ENCODE results near the gene C20orf141. TPM values are rescaled to one million over a fixed set of nuclear protein-coding genes. Genes with fewer than 3 reads are reported as not detected.

The C20orf141 gene
- total and polyA plus RNA-seq, 7 experiments from 2014 or later = not detected

DNA sequence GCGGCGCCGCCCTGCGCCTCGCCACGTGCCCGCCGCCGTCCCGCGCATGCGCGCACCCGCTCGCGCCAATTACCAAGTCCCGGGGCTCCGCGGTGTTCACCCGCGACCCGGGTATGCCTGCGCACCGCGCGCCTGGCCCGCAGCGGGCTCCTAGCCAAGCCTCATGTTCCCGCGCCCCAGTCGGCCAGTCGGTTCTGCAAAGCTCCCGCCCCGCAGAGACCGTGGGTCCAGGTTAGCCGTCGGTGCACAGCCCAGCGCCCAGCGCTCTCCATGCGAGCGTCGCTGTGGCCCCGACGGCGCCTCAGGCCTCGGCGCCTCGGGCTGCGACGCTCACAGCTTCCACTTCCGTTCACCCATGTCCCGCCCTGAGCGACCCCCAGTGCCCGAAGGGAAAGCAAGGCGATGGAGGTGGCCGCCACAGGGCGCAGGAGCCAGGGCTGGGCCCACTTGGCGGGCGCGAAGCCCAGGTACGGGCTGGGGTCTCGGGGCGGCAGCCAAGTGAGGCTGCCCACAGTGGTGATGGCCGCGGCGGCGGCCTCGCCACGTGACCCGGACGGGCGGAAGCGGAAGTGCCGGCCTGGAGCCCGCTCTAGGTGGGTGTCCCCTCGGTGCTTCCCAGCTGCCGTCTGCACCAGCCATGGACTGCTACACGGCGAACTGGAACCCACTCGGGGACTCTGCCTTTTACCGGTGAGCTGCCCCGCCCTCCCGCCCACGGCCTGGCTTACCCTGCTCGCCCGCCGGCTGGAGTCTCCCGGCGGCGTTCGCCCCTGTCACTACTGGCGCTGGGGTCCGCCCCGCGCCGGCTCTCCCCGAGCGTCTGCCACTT lies 25.6 kb downstream of the C20orf141 start, which contains the start of the genes PCED1A and VPS16:
PCED1A (minus strand) TSS at position 518 of the 829 bp plus-strand sequence. CDS start 743 bp downstream, outside the sequence.
VPS16 (plus strand) TSS at position 608 of the 829 bp plus-strand sequence; CDS start at position 638, 30 bp downstream.
- POLR2A ChIA-PET = interaction anchor here (0.6 to 2.5 kb wide), 15 partner anchors 10 to 370 kb away, joined by 3 to 15 read pairs (median 5); partner anchors contain the start of genes IDH3B, NOP56, PTPRA and SNRPB
- H3K36me3 Mint-ChIP-seq = peaks cover 0 to 19% (median 4%) of the 10 kb centered on the region in 5 donors
- H3K27me3 Mint-ChIP-seq = no peaks in the 10 kb centered on the region
- peak within 1 kb of the TSS; percentile 67 to 95 (median 92) for H3K27ac Mint-ChIP-seq
- peak within 1 kb of the TSS; percentile 77 for H3K27ac ChIP-seq (ENCODE audit: low read depth, low read length)
- H3K9me3 ChIP-seq (ENCODE audit: control insufficient read depth in 2 of 3, low read length in 3 of 3) = no peaks in the 10 kb centered on the region
- H3K27me3 ChIP-seq (ENCODE audit: control insufficient read depth in 2 of 2, insufficient read depth in 2 of 2, low read length in 2 of 2) = no peaks in the 10 kb centered on the region
- H3K36me3 ChIP-seq (ENCODE audit: control insufficient read depth in 2 of 3, insufficient read depth in 3 of 3, low read length in 3 of 3) = peaks cover 0 to 8% (median 0%) of the 10 kb centered on the region in 3 experiments
- CTCF ChIA-PET = interaction anchor here (1.0 to 1.1 kb wide), 3 partner anchors 14 to 127 kb away, joined by 3 to 4 read pairs (median 3); no protein-coding TSS in a partner anchor
- peak within 1 kb of the TSS; percentile 72 for H3K4me3 ChIP-seq (ENCODE audit: low read length)
- DNase-seq = peak; percentile 83 to 94 (median 90)
- intact Hi-C loops (cut with micrococcal nuclease) = loop anchor here (1.0 to 2.0 kb wide), 8 partner anchors 33 to 568 kb away; partner anchors contain the start of genes PTPRA (in 2 of the 2), CPXM1 (in 1 of the 2), EBF4 (in 1 of the 2) and NOP56 (in 1 of the 2)
- peaks cover 0 to 4% (median 0%) of the 10 kb centered on the region in 11 donors for H3K9me3 Mint-ChIP-seq
- H3K4me1 ChIP-seq (ENCODE audit: control insufficient read depth in 2 of 2, insufficient read depth in 2 of 2, low read length in 2 of 2) = peaks cover 15 to 21% of the 10 kb centered on the region in 2 donors
- peak within 1 kb of the TSS; percentile 83 to 93 (median 90) for H3K4me3 Mint-ChIP-seq
- peaks cover 18 to 48% (median 45%) of the 10 kb centered on the region in 7 donors for H3K4me1 Mint-ChIP-seq
- ATAC-seq = peak; percentile 97

DNA sequence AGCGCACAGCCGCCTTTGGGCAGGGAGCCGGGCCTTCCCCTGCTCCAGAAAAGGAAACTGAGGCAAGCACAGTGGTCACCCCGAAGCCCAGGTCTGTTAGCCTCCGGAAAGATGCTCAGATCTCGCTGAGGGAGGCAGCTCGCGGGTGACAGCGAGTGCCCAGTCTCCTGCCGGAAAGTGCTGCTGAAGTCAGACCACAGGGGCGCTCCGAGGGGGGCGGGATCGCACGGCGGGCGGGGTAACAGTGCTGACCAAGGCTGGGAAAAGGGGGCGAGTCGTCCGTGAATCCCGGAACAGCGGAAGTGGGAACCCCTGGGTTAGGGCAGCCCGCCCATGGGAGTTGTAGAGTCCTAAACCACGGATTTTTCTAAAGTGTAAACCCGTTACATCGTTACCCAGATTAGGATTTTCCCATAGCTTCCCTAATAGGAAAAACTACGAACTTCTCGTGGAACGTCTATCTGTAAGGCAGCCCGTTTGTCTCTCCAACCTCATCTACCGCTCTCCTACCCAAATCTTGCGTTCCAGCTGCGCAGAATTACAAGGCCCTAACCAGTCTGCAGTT lies 26.3 kb downstream of the C20orf141 start:
- Mint-ChIP-seq H3K4me3 (peak overlapping the region; percentile 82 to 93 (median 88)), H3K27ac (peak overlapping the region; percentile 58 to 92 (median 90)), H3K4me1 (peaks cover 21 to 52% (median 45%) of the 10 kb centered on the region in 7 donors), H3K27me3 (no peaks in the 10 kb centered on the region), H3K9me3 (peaks cover 0 to 4% (median 0%) of the 10 kb centered on the region in 11 donors), H3K36me3 (peaks cover 0 to 17% (median 4%) of the 10 kb centered on the region in 5 donors)
- Histone ChIP-seq H3K27ac (ENCODE audit: low read depth, low read length) (peak overlapping the region; percentile 77), H3K4me1 (ENCODE audit: control insufficient read depth in 2 of 2, insufficient read depth in 2 of 2, low read length in 2 of 2) (peaks cover 15 to 21% of the 10 kb centered on the region in 2 donors), H3K4me3 (ENCODE audit: low read length) (peak overlapping the region; percentile 72), H3K9me3 (ENCODE audit: control insufficient read depth in 2 of 3, low read length in 3 of 3) (no peaks in the 10 kb centered on the region), H3K36me3 (ENCODE audit: control insufficient read depth in 2 of 3, insufficient read depth in 3 of 3, low read length in 3 of 3) (peaks cover 0 to 8% (median 0%) of the 10 kb centered on the region in 3 experiments), H3K27me3 (ENCODE audit: control insufficient read depth in 2 of 2, insufficient read depth in 2 of 2, low read length in 2 of 2) (no peaks in the 10 kb centered on the region)
- CTCF ChIA-PET = interaction anchor here (1.0 kb wide), 2 partner anchors 13 to 127 kb away, joined by 3 read pairs; no protein-coding TSS in a partner anchor
- intact Hi-C loops (cut with micrococcal nuclease) = loop anchor here (1.0 to 2.0 kb wide), 8 partner anchors 32 to 568 kb away; partner anchors contain the start of genes PTPRA (in 2 of the 2), CPXM1 (in 1 of the 2), EBF4 (in 1 of the 2) and NOP56 (in 1 of the 2)
- peak in 2 of 9 donors; percentile 48 to 54 for DNase-seq
- POLR2A ChIA-PET = interaction anchor here (0.7 to 2.3 kb wide), 9 partner anchors 11 to 631 kb away, joined by 3 to 15 read pairs (median 4); partner anchors contain the start of genes PTPRA and SNRPB
- ATAC-seq = peak; percentile 23

DNA sequence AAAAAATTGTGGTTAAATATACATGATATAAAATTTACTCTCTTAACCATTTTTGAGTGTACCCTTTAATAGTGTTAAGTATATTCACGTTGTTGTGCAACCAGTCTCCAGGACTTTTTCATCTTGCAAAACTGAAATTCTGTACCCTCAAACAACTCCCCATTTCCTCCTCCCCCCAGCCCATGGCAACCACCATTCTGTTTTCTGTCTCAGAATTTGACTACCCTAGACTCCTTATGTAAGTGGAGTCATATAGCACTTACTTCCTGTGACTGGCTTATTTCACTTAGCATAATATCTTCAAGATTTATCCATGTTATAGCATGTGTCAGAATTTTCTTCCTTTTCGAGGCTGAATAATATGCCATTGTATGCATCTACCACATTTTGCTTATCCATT lies 30.8 kb downstream of the C20orf141 start:
- ATAC-seq (no peak), DNase-seq (peak in 1 of 9 donors; percentile 6)
- Histone ChIP-seq H3K27me3 (ENCODE audit: control insufficient read depth in 2 of 2, insufficient read depth in 2 of 2, low read length in 2 of 2) (no peaks in the 10 kb centered on the region), H3K4me1 (ENCODE audit: control insufficient read depth in 2 of 2, insufficient read depth in 2 of 2, low read length in 2 of 2) (peaks cover 6 to 9% of the 10 kb centered on the region in 2 donors), H3K4me3 (ENCODE audit: low read length) (no peak overlapping the region), H3K36me3 (ENCODE audit: control insufficient read depth in 2 of 3, insufficient read depth in 3 of 3, low read length in 3 of 3) (peaks cover 0 to 5% (median 0%) of the 10 kb centered on the region in 3 experiments), H3K27ac (ENCODE audit: low read depth, low read length) (no peak overlapping the region), H3K9me3 (ENCODE audit: control insufficient read depth in 2 of 3, low read length in 3 of 3) (no peaks in the 10 kb centered on the region)
- peak overlapping the region in 2 of 9 donors; percentile 14 to 19 for H3K27ac Mint-ChIP-seq
- intact Hi-C loops (cut with micrococcal nuclease) = no loop called here
- no peak overlapping the region for H3K4me3 Mint-ChIP-seq
- H3K4me1 Mint-ChIP-seq = peaks cover 18 to 39% (median 30%) of the 10 kb centered on the region in 7 donors
- peaks cover 0 to 10% (median 0%) of the 10 kb centered on the region in 5 donors for H3K36me3 Mint-ChIP-seq
- no peaks in the 10 kb centered on the region for H3K27me3 Mint-ChIP-seq
- no peaks in the 10 kb centered on the region for H3K9me3 Mint-ChIP-seq
- CTCF ChIA-PET = interaction anchor here (1.3 kb wide), 1 partner anchor 25 kb away, joined by 3 read pairs; no protein-coding TSS in a partner anchor
- POLR2A ChIA-PET = no interaction called here

DNA sequence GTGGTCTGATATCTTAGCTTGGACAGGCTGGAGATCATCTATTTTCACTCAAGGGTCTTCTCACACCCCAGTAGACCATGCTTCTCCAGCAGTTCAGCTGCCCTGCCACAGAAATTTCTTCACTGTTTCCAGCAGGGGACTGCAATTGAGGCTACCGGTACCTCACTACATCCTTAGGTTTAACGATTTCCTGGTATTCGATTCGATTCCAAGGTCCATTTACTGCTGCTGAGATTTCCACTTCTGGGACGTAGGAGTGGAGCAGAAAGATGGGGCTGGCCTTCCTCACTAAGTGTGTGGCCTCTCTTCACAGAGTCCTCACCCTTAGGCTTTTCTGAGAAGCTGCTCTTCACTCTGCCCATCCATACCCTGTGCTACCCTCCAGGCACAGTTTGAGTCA lies 31.9 kb downstream of the C20orf141 start:
- H3K27ac Mint-ChIP-seq = peak overlapping the region in 2 of 9 donors; percentile 25
- Histone ChIP-seq H3K4me1 (ENCODE audit: control insufficient read depth in 2 of 2, insufficient read depth in 2 of 2, low read length in 2 of 2) (peaks cover under 1 to 4% of the 10 kb centered on the region in 2 donors), H3K36me3 (ENCODE audit: control insufficient read depth in 2 of 3, insufficient read depth in 3 of 3, low read length in 3 of 3) (peaks cover 0 to 5% (median 0%) of the 10 kb centered on the region in 3 experiments), H3K4me3 (ENCODE audit: low read length) (no peak overlapping the region), H3K27ac (ENCODE audit: low read depth, low read length) (no peak overlapping the region), H3K9me3 (ENCODE audit: control insufficient read depth in 2 of 3, low read length in 3 of 3) (no peaks in the 10 kb centered on the region), H3K27me3 (ENCODE audit: control insufficient read depth in 2 of 2, insufficient read depth in 2 of 2, low read length in 2 of 2) (no peaks in the 10 kb centered on the region)
- H3K36me3 Mint-ChIP-seq = peaks cover 0 to 10% (median 0%) of the 10 kb centered on the region in 5 donors
- no peak for ATAC-seq
- POLR2A ChIA-PET = interaction anchor here (1.1 kb wide), 1 partner anchor 26 kb away, joined by 4 read pairs; the partner anchor contains the start of gene PTPRA
- no peaks in the 10 kb centered on the region for H3K9me3 Mint-ChIP-seq
- CTCF ChIA-PET = no interaction called here
- peaks cover 15 to 34% (median 30%) of the 10 kb centered on the region in 7 donors for H3K4me1 Mint-ChIP-seq
- no peaks in the 10 kb centered on the region for H3K27me3 Mint-ChIP-seq
- peak in 1 of 9 donors; percentile 4 for DNase-seq
- intact Hi-C loops (cut with micrococcal nuclease) = no loop called here
- H3K4me3 Mint-ChIP-seq = no peak overlapping the region

DNA sequence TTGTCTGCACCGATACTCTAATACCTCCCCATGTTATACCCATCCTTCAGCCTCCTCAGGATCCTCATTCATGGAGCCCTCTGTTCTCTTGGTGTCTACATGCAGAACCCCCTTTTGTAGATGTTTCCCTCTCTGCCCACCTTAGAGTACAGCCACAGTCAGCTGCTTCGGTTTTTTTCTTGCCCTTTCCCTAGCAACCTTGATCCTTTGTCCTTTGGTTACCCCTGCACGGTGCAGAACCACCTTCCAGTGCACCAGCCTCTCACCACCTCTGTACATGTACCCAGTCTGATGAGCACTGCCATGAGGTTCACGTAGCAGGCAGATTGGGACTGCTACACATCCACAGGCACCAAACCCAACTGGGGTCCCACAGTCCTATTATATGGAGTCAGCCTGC lies 33.0 kb downstream of the C20orf141 start:
- DNase-seq (peak in 1 of 9 donors; percentile 4), ATAC-seq (no peak)
- Histone ChIP-seq H3K27me3 (ENCODE audit: control insufficient read depth in 2 of 2, insufficient read depth in 2 of 2, low read length in 2 of 2) (no peaks in the 10 kb centered on the region), H3K27ac (ENCODE audit: low read depth, low read length) (no peak overlapping the region), H3K4me1 (ENCODE audit: control insufficient read depth in 2 of 2, insufficient read depth in 2 of 2, low read length in 2 of 2) (peaks cover 0 to 9% of the 10 kb centered on the region in 2 donors), H3K9me3 (ENCODE audit: control insufficient read depth in 2 of 3, low read length in 3 of 3) (no peaks in the 10 kb centered on the region), H3K36me3 (ENCODE audit: control insufficient read depth in 2 of 3, insufficient read depth in 3 of 3, low read length in 3 of 3) (peaks cover 0 to 5% (median 0%) of the 10 kb centered on the region in 3 experiments), H3K4me3 (ENCODE audit: low read length) (no peak overlapping the region)
- no peaks in the 10 kb centered on the region for H3K9me3 Mint-ChIP-seq
- CTCF ChIA-PET = no interaction called here
- H3K4me1 Mint-ChIP-seq = peaks cover 23 to 44% (median 36%) of the 10 kb centered on the region in 7 donors
- H3K27ac Mint-ChIP-seq = peak overlapping the region in 2 of 9 donors; percentile 41 to 56
- H3K4me3 Mint-ChIP-seq = no peak overlapping the region
- POLR2A ChIA-PET = no interaction called here
- peaks cover 0 to 11% (median 0%) of the 10 kb centered on the region in 5 donors for H3K36me3 Mint-ChIP-seq
- H3K27me3 Mint-ChIP-seq = no peaks in the 10 kb centered on the region
- intact Hi-C loops (cut with micrococcal nuclease) = no loop called here

DNA sequence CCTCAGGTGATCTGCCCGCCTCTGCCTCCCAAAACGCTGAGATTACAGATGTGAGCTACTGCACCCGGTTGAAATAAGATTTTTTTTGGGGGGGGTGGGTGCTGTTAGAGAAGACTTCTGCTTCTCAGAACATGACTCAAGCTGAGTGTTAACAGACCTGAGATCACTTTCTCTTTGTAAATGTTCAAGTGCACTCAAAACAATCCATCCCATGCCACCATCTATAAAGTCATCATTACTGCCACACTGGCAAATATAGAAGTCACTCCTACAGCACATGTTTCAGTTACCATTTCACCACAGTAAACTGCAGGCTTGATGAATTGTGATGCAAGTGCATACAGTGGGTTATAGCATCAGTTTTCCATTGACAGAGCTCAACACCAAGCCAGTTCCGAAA lies 34.7 kb downstream of the C20orf141 start:
- POLR2A ChIA-PET = no interaction called here
- Mint-ChIP-seq H3K27me3 (no peaks in the 10 kb centered on the region), H3K36me3 (peaks cover 0 to 11% (median 0%) of the 10 kb centered on the region in 5 donors), H3K9me3 (no peaks in the 10 kb centered on the region), H3K4me3 (no peak overlapping the region), H3K4me1 (peaks cover 14 to 34% (median 27%) of the 10 kb centered on the region in 7 donors), H3K27ac (peak overlapping the region in 1 of 9 donors; percentile 18)
- peaks cover 0 to 5% (median 0%) of the 10 kb centered on the region in 3 experiments for H3K36me3 ChIP-seq (ENCODE audit: control insufficient read depth in 2 of 3, insufficient read depth in 3 of 3, low read length in 3 of 3)
- CTCF ChIA-PET = no interaction called here
- DNase-seq (no peak), ATAC-seq (no peak)
- H3K9me3 ChIP-seq (ENCODE audit: control insufficient read depth in 2 of 3, low read length in 3 of 3) = no peaks in the 10 kb centered on the region
- no peak overlapping the region for H3K4me3 ChIP-seq (ENCODE audit: low read length)
- H3K4me1 ChIP-seq (ENCODE audit: control insufficient read depth in 2 of 2, insufficient read depth in 2 of 2, low read length in 2 of 2) = peaks cover 0 to 10% of the 10 kb centered on the region in 2 donors
- no peak overlapping the region for H3K27ac ChIP-seq (ENCODE audit: low read depth, low read length)
- H3K27me3 ChIP-seq (ENCODE audit: control insufficient read depth in 2 of 2, insufficient read depth in 2 of 2, low read length in 2 of 2) = no peaks in the 10 kb centered on the region
- intact Hi-C loops (cut with micrococcal nuclease) = no loop called here
